ENCODE results near the gene PPP5C.
"Not testable (repeated sequence)": the region's sequence is repeated elsewhere in the genome, so short reads cannot be mapped to it uniquely, and the experiment has no call there.

PPP5C gene

DNA sequence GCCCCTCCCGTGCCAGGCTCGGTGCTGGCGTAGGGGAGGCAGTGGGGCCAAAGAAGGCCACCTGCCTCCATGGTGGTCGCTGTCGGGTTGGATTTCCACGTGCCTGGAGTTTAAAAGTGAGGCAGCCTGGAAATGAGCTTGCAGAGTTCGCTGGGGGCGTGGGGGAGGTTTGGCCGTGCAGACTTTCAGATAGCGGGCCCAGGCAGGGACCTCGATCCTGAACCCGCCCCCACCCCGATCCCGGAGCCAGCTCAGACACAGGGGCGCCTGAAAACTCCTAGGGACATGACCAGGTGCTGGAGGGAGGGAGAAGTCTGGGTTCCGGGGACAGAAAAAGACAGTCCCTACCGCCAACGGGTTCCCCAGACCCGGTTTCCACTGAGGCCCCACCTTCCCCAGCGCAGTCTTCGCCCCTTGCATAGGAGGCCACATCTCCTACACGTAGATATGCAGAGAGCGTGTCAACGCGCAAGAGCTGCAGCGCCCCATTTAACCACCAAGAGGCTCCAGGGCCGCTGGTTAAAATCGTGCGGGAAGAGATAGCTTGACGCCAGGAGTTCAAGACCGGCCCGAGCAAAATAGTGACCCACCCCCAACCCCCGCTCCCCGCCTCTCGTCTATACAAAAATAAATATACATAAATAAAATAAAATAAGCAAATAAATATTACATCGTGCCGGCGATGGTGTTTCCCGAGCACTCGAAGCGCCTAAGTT is 58.0 kb downstream of the PPP5C start:
- no peak for DNase-seq (ENCODE audit: extremely low read depth in 1 of 2, low read depth in 1 of 2)

DNA sequence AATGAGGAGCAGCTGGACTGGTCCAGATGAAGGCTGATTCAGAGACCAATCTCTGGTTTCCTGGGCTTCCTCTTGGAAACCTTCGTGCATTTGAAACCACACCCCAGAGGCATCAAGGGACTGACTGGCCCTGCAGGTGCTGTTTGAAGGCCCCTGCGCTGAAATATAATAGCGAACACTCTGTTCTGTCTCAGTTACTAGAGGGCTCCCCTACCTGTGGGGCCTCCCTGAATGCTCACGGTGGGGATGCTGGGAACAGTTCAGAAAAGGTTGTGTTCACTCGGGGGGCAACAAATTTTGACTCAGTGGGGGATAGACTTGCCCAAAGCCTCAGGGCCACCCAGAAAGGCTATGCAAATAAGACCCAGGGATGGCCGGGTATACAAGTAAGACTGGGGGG is 60.1 kb downstream of the PPP5C start:
- DNase-seq (ENCODE audit: extremely low read depth in 1 of 2, low read depth in 1 of 2): no peak

DNA sequence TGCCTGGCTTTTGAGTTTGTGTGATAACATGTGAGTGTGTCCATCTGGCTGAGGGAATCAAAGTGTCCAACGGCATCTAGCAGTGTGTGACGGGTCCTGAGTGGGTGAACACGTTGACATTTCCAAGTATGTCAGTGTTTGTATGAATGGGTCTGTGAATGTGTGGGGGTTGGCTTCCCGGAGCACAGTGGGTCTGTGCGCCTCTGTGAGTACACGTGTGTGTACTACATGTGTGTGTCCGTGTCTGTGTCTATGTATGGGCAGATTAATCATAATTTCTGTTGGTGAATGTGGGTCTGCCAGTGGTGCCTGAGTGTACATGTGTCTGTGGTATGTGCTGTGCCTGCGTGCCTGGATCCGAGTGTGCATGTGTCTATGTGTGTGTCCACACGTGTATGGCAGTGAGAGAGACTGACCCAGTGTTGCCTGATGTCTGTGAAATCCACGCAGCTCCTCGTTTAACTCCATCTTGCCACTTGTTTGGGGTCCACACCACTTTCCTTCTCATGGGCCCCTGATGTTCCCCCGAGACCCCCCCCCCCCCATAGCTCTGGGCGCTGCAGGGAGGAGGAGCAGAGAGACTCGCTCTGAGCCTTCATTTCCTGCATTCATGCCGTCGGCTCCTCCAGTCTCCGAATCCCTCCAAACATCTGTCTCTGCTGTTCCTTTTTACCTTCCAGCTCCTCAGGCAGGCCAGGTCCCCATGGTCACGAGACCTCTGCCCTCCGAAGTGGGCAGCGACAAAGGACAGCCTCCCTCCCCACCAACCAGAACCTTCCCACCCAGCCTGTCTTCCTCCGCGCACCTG is 61.2 kb downstream of the PPP5C start:
- DNase-seq (ENCODE audit: extremely low read depth in 1 of 2, low read depth in 1 of 2): no peak

DNA sequence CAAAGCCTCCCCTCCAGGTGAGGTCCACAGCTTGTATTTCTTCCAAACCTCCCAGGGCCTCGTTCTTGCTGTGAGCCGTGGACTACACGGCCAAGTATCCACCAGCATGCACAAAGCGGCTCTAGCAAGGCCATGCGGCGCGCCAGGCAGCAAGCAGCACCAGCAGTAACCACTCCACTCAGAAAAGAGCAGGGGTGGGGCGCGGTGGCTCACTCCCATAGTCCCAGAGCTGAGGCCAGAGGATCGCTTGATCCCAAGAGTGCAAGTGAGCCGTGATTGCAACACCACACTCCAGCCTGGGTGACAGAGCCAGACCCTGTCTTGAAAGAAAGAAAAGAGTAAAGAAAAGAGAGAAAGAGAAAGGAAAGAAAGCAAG is 61.8 kb downstream of the PPP5C start:
- no peak for DNase-seq (ENCODE audit: extremely low read depth in 1 of 2, low read depth in 1 of 2)

DNA sequence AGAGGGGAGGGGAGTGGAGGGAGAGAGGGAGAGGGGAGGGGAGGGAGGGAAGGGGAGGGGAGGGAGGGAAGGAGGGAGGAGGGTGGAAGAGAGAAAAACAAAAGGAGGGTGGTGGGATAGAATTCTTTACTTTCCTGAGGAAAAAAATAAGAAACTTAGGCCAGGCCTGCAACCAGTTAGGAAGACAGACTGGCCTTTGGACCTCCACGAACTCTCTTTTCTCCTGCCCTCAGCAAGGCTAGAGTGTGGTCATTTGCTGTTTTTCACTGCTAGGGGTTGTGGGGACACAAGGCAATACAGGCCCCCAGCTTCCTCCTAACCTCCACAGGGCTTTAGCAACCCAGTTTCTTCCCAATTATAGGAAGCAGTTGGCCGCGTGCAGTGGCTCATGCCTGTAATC is 62.3 kb downstream of the PPP5C start:
- no peak for DNase-seq (ENCODE audit: extremely low read depth in 1 of 2, low read depth in 1 of 2)

DNA sequence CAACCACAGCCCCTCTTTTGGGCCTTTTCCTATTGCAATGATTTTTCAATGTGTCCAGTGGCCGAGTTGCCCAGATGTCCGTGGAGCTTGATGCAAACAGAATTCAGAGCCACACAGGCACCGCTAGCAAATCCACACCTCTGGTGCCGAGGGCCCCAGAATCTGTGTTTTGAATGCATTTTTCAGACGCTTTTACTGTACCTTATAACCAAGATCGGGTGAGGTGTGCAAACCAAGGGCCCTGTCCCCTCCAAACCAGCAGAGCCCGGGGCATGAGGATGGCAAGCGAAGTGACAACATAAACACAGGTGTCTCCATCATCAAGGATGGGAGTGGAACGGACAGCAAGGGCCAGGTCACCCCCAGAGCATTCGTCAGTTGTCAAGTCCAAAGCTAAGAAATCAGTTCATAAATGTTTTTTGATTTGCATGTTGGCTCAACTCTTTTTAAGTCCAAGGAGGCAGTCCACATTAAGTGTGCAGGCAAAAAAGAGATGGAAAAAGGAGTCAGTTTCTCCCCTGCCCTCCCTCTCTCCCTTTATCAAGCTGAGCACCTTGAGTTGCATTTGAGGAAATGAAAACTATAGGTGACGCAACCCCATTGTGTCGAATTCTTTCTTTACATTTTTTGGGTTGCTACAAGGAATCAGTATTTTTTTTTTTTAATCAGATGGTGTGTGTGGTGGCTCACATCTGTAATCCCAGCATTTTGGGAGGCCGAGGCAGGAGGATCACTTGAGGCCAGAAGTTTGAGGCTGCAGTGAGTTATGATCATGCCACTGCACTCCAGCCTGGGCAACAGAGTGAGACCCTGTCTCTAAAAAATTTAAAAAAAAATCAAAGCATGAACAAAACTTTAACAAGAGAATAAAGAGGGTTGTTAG is 63.6 kb downstream of the PPP5C start:
- DNase-seq (ENCODE audit: extremely low read depth in 1 of 2, low read depth in 1 of 2): no peak

DNA sequence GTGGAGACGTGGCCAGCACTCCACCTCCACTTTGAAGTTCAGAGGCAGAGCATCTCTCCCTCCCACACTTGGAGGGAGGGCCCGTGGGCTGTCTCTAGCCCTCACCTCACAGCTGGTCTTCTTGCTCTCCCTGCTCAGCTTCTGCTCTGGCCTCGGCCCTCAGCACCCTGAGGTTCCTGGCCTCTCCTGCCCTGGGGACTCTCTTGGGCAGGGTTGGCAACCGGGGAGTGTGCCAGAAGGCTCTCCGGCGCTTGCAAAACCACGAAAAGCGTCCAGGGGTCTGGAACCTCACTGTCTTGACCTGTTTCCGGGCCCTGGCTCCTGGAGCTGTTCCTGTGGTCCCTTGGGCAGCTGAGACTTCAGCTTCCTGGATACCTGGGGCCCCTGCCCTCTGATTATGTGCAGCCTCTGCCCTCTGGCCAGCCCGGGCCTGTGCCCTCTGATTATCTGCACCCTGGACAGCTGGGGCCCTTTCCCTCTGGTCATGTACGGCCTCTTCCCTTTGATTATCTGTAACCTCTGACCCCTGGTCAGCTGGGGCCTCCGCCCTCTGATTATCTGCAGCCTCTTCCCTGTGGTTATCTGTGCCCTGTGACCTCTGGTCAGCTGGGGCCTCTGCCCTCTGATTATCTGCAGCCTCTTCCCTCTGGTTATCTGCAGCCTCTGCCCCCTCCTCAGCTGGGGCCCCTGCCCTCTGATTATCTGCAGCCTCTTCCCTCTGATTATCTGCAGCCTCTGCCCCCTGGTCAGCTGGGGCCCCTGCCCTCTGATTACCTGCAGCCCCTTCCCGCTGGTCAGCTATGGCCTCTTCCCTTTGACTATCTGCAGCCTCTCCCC is 64.4 kb downstream of the PPP5C start:
- DNase-seq (ENCODE audit: extremely low read depth in 1 of 2, low read depth in 1 of 2): no peak

DNA sequence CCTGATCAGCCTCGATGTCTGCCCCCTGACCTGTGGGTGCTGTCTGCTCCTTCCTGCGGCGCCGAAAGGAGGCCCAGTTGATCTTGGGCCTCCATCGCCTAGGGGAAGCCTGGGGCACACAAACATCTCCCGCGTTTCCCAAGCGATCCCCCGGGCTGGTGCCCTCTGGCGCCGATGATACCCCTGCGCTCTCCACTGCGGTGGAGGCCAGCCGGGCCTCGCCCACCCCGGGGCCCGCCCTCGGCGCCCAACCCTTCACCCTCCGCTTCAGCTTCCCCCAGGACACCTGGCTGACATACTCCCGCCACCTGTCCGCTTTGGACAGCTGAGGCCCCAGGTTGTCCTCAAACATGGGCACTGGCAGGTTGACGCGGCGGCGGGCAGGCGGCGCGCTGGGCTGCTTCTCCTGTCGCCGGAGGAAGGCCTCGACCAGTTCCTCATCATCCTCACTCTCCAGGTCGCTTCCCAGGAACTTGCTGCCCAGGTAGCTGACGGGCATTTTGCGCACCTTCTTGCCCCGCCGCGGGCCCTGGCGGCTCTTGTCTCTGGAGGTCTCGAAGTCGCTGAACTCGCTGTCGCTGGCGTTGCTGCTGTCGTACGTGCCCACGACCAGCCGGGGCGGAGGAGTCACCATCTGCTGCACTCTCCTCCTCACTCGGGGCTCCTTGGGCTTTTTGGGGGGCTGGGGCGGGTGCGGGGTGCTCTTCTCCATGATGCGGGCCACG is 65.2 kb downstream of the PPP5C start:
- no peak for DNase-seq (ENCODE audit: extremely low read depth in 1 of 2, low read depth in 1 of 2)

DNA sequence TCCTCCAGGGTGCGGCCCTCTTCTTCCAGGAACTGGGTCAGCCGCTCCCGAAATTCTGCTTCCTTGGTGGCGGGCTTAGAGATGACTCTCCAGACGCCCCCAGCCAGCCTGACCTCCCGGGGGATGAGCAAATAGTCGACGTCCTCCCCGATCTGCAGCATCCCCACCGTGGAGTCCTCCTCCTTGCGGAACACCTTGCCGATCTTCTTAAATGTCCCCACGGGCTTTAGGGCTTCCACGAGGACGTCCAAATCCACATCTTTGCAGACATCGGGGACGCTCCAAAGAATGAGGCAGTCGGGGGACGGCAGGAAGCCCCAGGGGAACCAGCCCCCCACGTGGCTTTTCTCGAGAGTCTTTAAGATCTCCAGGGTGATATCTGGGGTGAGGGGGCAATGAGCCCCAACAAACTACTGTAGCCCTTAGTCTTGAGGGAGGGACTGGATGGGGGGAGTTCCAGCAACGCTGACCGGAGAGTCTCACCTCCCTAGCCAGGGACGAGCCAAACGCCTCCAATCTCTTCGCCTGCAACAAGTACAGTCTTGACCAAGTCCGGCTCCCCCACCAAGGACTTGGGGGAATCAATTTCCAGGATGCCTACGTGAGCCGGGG is 65.9 kb downstream of the PPP5C start:
- DNase-seq (ENCODE audit: extremely low read depth in 1 of 2, low read depth in 1 of 2): no peak

DNA sequence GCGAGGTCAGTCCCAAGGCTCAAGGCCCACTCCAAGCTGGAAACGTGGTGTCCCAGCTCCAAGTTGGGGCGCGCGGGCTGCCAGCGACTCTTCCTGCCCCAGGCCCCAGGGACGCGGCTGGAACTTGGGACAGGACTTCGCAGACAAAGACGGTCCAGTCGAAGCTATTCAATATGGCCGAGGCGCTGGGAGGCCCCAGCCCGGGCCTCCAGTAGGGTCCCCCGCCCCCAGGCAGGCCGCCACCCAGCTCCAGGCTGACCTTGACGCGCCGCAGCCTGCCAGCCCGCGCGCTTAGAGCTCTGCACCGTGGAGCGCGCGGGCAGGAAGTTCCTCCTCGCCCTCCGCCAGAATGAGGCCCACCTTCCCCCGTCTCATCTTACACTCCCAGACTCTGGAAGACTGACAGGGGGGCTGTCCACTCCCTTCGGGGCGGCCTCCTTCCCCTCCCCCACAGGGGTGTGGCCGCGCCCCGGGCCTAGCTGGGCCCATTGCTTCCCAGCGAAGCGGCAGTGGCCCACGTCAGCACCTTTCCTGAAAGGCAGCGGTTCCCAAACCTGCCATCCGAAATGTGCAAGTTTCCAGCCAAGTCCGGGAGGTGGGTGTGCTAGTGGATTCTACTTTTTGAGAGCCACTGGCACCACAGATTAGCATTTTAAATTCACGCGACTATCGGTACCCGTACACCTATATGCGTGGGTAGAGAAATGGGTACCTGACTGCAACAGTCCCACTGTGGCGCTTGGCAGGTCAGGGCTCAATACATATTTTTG is 66.6 kb downstream of the PPP5C start, which contains the start of gene CCDC8:
Gene CCDC8, minus strand, starts transcription at position 303 of the 770 bp plus-strand sequence. CDS start 754 bp downstream, outside the sequence.
- no peak for DNase-seq (ENCODE audit: extremely low read depth in 1 of 2, low read depth in 1 of 2)

DNA sequence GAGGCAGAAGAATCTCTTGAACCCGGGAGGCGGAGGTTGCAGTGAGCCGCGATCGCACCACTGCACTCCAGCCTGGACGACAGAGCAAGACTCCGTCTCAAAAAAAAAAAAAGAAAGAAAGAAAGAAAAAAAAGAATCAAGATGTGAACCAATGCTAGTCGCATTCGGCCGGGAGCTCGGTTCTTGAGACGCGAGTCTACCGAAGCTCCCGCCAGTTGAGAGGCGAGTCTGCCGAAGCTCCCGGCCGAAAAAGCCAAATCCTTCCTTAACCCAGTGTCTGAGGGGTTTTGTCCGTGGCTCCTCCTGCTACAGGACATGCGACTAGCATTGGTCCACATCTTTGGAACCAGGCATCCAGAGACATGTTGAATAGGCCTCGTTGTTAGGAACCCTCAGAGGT is 68.0 kb downstream of the PPP5C start:
- not testable (repeated sequence) for DNase-seq (ENCODE audit: extremely low read depth in 1 of 2, low read depth in 1 of 2)

DNA sequence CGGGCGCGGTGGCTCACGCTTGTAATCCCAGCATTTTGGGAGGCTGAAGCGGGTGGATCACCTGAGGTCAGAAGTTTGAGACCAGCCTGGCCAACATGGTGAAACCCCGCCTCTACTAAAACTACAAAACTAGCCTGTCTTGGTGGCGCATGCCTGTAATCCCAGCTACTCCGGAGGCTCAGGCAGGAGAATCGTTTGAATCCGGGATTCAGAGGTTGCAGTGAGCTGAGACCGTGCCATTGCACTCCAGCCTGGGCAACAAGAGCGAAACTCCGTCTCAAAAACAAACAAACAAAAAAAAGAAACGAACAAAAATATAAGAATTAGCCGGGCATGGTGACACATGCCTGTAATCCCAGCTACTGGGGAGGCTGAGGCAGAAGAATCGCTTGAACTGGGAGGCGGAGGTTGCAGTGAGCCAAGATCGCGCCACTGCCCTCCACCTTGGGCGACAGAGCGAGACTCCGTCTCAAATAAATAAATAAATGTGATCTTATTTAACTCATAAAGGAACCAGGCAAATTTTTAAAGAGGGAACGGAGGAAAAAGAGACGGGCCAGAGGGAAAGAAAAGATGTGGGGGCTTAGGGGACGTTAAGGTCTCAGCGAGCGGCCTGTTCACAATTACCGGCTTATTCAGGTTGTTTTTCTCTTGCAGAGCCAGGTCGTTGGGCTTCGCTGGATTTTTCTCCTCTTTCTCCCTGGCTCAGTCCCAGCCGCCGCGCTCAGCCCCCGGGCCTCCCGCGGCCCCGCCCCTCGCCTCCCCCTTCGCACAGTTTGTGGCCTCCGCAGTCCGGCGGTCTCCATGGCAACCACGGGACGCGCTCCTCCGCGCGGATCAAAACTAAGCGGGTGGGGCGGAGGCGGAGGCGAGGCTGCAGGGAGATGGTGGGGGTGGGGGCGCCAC is 69.2 kb downstream of the PPP5C start:
- DNase-seq (ENCODE audit: extremely low read depth in 1 of 2, low read depth in 1 of 2): not testable (repeated sequence)

DNA sequence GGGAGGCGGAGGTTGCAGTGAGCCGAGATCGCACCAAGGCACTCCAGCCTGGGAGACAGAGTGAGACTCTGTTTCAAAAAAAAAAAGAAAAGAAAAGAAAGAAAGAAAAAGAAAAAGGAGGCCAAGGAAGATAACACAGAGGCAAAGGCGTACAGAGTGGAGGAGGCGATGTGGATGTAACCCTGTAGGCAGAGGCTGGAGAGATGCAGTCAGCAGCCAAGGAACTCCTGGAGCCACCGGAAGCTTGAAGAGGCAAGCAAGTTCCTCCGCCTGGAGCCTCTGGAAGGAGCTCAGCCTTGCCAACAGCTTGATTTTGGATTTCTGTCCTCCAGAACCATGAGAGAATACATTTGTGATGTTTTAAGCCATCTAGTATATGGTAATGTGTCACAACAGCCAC is 73.2 kb downstream of the PPP5C start:
- no peak for DNase-seq (ENCODE audit: extremely low read depth in 1 of 2, low read depth in 1 of 2)

DNA sequence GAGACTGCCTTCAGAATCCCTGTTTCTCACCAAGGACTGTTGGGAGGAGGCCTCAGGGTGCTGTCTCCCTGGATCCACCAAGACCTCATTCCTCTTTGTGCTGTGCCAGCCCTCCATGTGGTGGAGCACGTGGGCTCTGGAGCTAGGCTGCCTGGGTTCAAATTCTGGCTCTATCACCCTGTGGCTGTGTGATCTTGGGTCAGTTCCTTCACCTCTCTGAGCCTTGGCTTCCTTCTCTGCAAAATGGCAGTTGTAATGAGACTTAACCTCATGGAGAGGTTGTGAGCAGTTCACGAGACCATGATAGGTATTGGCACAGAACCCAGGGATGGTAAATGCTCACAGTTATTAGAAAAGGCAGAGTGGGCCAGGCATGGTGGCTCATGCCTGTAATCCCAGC is 75.5 kb downstream of the PPP5C start:
- no peak for DNase-seq (ENCODE audit: extremely low read depth in 1 of 2, low read depth in 1 of 2)

DNA sequence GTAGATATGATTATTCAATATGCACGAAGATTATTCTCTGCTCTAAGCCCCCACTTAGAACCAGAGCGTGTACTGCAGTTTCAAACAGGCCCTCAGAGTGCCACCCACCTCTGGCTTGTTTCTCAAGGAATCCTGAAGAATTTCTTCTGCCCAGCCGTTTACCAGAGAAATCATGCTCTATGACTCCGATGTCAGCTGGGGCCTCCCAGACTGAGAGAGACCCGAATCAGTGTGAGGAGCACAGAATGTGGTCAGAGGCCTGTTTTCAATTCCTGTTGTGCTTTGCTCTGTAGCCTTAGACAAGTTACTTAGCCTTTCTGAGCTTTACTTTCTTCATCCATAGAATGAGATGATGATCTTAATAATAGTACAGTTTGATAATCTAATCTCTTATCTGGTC is 76.3 kb downstream of the PPP5C start:
- no peak for DNase-seq (ENCODE audit: extremely low read depth in 1 of 2, low read depth in 1 of 2)

DNA sequence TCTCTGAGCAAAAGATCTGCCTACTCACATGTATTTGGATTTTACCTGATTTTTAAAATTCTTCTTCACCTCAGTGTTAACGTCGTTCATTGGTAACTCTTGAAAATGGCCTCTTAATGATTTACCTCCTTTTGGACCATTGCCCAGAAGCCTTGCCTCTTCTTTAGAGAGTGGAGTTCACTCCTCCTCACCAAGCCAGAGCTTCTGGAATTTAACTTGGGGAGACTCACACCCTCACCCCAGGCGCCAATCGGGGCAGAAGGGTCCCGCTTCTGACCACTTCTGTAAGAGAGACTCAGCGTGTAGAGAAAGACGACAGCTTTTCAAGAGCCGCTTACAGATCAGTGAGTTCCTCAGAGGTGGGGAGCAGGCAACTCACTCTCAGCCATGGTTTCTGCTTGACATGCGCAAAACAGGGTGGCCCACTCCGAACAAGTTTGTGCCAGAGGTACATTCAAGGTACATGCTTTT is 79.2 kb downstream of the PPP5C start:
- DNase-seq (ENCODE audit: extremely low read depth in 1 of 2, low read depth in 1 of 2): no peak

DNA sequence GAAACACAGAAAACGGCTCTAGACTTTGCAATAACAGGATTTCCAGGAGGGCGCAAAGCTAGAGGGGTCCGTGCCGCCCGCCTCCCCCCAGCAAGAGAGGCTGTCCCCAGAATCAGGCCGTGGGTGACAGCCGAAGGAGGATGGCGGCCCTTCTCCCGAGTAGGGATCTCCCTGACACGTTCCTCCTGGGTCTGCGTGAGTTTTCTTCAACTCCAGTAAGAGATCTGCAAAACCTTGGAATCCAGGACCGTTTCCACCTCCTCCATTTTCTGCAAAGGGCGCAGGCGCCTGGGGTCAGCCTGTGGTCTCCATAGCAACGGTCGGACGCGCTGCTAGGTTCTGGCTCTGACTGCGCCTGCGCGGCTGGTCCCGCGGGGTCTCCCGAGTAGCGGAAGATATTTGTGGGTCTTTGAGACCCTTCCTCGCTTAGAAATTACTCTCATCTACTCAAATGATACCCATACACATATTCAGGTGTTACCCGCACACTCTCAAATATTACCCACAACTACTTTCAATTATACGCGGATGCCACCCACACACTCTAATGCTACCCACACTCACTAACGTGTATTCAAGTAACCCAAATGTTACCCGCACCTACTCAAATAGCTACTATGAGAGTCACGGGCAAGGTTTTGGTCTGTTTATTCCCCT is 79.7 kb downstream of the PPP5C start:
- DNase-seq (ENCODE audit: extremely low read depth in 1 of 2, low read depth in 1 of 2): no peak

Data from activated CD8-positive, alpha-beta memory T cell treated with anti-CD3 and anti-CD28 coated beads for 1 hour (primary cell).